Natural killer cell (primary cell): ENCODE results near the gene PAX4. TPM values are rescaled to one million over a fixed set of nuclear protein-coding genes. Genes with fewer than 3 reads are reported as not detected.
A peak's percentile ranks its signal among the peaks of the same experiment; 100 is the strongest.

Source experiments
- ATAC-seq, 3 donors: fragments of 150-1000 bp in 2 of 3; fragments of 200-7000 bp in 1 of 3; cut with Tn5 transposase; 1 replicate in 1 of 3; 2 replicates in 2 of 3; pipeline ENCODE4 v1.10.0; 2021; ENCODE audit warnings: mild to moderate bottlenecking in 2 of 3, moderate library complexity in 2 of 3
- DNase-seq, 2 donors: peaks; one replicate each; pipeline versions ENCODE4 v3.0.0 to v3.0.0-alpha.2; 2013 to 2021; ENCODE audit warnings: mixed read lengths in 1 of 2
- H3K27ac ChIP-seq: one replicate; pipeline ENCODE4 v1.5.1; 2013; ENCODE audit warnings: mild to moderate bottlenecking, low read length
- H3K27me3 ChIP-seq: one replicate; pipeline ENCODE4 v1.6.1; 2013; ENCODE audit warnings: low read length; ENCODE audit not compliant: control insufficient read depth, insufficient read depth
- H3K36me3 ChIP-seq: one replicate; pipeline ENCODE4 v1.6.1; 2013; ENCODE audit warnings: low read length; ENCODE audit not compliant: control insufficient read depth, insufficient read depth
- H3K4me1 ChIP-seq: one replicate; pipeline ENCODE4 v1.6.1; 2013; ENCODE audit warnings: low read length; ENCODE audit not compliant: control insufficient read depth, insufficient read depth
- H3K4me3 ChIP-seq: one replicate; pipeline ENCODE4 v1.5.1; 2013; ENCODE audit warnings: low read length
- H3K9me3 ChIP-seq: one replicate; pipeline ENCODE4 v1.6.1; 2013; ENCODE audit warnings: low read length; ENCODE audit not compliant: control insufficient read depth, insufficient read depth
- H3K27ac Mint-ChIP-seq, 2 donors: one replicate each; pipeline ENCODE4 v1.8.0; 2022; ENCODE audit warnings: mild to moderate bottlenecking in 2 of 2, mixed read lengths in 2 of 2, moderate library complexity in 1 of 2
- H3K27me3 Mint-ChIP-seq, 2 donors: one replicate each; pipeline ENCODE4 v1.8.0; 2022; ENCODE audit warnings: low read depth in 2 of 2, mixed read lengths in 2 of 2
- H3K36me3 Mint-ChIP-seq: one replicate; pipeline ENCODE4 v1.8.0; 2022; ENCODE audit warnings: mixed read lengths
- H3K4me1 Mint-ChIP-seq, 2 donors: one replicate each; pipeline ENCODE4 v1.8.0; 2022; ENCODE audit warnings: mixed read lengths in 2 of 2
- H3K4me3 Mint-ChIP-seq: one replicate; pipeline ENCODE4 v1.8.0; 2022; ENCODE audit warnings: mild to moderate bottlenecking, moderate library complexity, mixed read lengths
- H3K9me3 Mint-ChIP-seq, 2 donors: one replicate each; pipeline ENCODE4 v1.8.0; 2022; ENCODE audit warnings: mixed read lengths in 2 of 2
- WGBS: methylation state at CpG from one replicate; pipeline ENCODE4 v1.1.7; 2013; ENCODE audit warnings: missing lambda C conversion rate; ENCODE audit not compliant: insufficient coverage; 5-methylcytosine and 5-hydroxymethylcytosine counted together
- intact Hi-C: fragments of 100-400 bp; cut with micrococcal nuclease; formaldehyde crosslinking; loops from one replicate; pipeline ENCODE4 v1.14.2; 2022
- total RNA-seq, 4 donors: library from RNA; stranded (reverse); fragments of 120-200 nt in 1 of 4; gene quantifications; one replicate each; pipeline versions ENCODE4 v1.2.3 to v1.2.4, GENCODE V29; 2013 to 2022
- TF ChIP-seq, protein P1 (sequence below): fragments of 200-600 bp; IDR thresholded peaks from one replicate; pipeline ENCODE4 v1.8.0; 2022; ENCODE audit warnings: antibody characterized with exemption

PAX4 gene
- total RNA-seq, 3 donors from 2014 or later (not counting 1 experiment from before 2014, with no cell fraction given) = not detected

DNA sequence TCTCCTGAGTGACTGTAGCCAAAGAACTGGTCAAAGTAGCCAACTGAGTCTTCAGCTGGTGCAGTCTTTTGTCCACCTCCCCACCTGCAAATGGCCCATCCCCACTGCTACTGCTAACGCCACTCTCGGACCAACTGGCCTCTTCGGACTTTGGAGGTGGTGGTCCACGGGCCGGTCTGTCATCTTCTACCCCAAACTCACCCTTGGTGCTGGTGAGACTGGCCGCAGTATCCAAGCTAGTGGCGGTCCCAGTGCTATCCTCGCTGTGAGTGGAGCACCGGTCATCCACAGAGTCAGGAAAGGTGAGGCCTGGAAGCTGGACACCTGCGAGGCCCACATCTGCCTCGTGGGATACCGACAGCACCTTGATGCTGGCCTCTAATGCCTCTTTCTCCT is 33.3 kb downstream of the PAX4 start:
- TF ChIP-seq, protein P1, sequence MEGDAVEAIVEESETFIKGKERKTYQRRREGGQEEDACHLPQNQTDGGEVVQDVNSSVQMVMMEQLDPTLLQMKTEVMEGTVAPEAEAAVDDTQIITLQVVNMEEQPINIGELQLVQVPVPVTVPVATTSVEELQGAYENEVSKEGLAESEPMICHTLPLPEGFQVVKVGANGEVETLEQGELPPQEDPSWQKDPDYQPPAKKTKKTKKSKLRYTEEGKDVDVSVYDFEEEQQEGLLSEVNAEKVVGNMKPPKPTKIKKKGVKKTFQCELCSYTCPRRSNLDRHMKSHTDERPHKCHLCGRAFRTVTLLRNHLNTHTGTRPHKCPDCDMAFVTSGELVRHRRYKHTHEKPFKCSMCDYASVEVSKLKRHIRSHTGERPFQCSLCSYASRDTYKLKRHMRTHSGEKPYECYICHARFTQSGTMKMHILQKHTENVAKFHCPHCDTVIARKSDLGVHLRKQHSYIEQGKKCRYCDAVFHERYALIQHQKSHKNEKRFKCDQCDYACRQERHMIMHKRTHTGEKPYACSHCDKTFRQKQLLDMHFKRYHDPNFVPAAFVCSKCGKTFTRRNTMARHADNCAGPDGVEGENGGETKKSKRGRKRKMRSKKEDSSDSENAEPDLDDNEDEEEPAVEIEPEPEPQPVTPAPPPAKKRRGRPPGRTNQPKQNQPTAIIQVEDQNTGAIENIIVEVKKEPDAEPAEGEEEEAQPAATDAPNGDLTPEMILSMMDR = no peak
- intact Hi-C loops = loop anchor here (1.0 to 5.0 kb wide), 2 partner anchors 67 to 192 kb away; partner anchors contain the start of gene ZNF800
- Histone ChIP-seq H3K27ac (peak overlapping the region; percentile 89), H3K4me1 (peaks cover 47% of the 10 kb centered on the region), H3K36me3 (peaks cover 25% of the 10 kb centered on the region), H3K9me3 (no peaks in the 10 kb centered on the region), H3K4me3 (peak overlapping the region; percentile 95), H3K27me3 (no peaks in the 10 kb centered on the region)
- H3K9me3 Mint-ChIP-seq = no peaks in the 10 kb centered on the region
- ATAC-seq (no peak), DNase-seq (no peak)
- 38% methylated on average over 12 of the region's 12 CpGs for WGBS
- peak overlapping the region; percentile 95 for H3K4me3 Mint-ChIP-seq
- peak overlapping the region; percentile 86 to 94 for H3K27ac Mint-ChIP-seq
- H3K36me3 Mint-ChIP-seq = peaks cover 8% of the 10 kb centered on the region
- H3K4me1 Mint-ChIP-seq = peaks cover 70 to 75% of the 10 kb centered on the region in 2 donors
- no peaks in the 10 kb centered on the region for H3K27me3 Mint-ChIP-seq

DNA sequence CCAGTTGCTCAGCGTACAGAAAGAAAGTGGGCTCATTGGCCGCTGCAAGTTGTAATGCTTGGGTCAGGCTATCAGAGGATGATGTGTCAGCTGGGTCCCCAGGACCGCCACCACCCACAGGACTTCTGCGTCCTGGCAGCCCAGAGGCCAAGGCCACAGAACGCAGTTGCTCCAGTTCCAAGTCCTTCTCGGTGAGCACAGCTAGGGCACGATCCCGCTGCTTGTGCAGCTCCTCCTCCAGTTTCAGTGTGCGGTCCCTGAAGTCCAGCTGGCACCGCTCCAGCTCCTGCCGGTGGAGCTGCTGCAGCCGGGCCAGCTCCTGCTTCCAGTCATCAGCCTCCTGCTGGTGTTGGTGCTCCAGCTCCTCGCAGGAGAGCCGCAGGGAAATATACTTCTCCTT is 35.6 kb downstream of the PAX4 start:
- no peak overlapping the region for H3K4me3 ChIP-seq
- Mint-ChIP-seq H3K4me3 (no peak overlapping the region), H3K27me3 (no peaks in the 10 kb centered on the region), H3K36me3 (peaks cover 8% of the 10 kb centered on the region), H3K27ac (no peak overlapping the region), H3K9me3 (no peaks in the 10 kb centered on the region), H3K4me1 (peaks cover 63 to 70% of the 10 kb centered on the region in 2 donors)
- H3K27ac ChIP-seq = no peak overlapping the region
- ATAC-seq = no peak
- intact Hi-C loops = no loop called here
- H3K36me3 ChIP-seq = peaks cover 36% of the 10 kb centered on the region
- no peaks in the 10 kb centered on the region for H3K9me3 ChIP-seq
- peaks cover 29% of the 10 kb centered on the region for H3K4me1 ChIP-seq
- WGBS = 98% methylated on average over 14 of the region's 14 CpGs
- TF ChIP-seq, protein P1 = no peak
- no peak for DNase-seq
- H3K27me3 ChIP-seq = no peaks in the 10 kb centered on the region

DNA sequence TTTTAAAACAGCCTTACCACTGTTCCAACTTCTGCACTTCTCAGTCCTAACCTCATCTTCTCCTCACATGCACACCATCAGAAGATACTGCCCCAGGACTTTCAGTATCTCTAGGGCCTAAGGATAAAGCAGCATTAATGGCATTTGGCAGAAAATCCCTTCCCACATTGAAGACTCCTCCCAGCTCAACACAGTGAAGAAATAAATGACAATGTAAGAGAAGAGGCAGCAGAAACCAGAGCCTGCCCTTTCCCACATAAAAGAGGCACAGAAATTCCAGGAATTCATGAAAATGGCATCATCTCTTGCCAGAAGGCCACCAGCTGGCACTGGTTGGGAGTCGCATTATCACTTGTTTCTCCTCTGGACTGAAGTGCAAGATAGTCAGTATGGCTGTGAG is 36.2 kb downstream of the PAX4 start:
- Histone ChIP-seq H3K4me1 (peaks cover 29% of the 10 kb centered on the region), H3K9me3 (no peaks in the 10 kb centered on the region), H3K36me3 (peaks cover 36% of the 10 kb centered on the region), H3K27ac (no peak overlapping the region), H3K27me3 (no peaks in the 10 kb centered on the region), H3K4me3 (no peak overlapping the region)
- TF ChIP-seq, protein P1 = no peak
- Mint-ChIP-seq H3K27ac (no peak overlapping the region), H3K27me3 (no peaks in the 10 kb centered on the region), H3K4me1 (peaks cover 63 to 69% of the 10 kb centered on the region in 2 donors), H3K4me3 (no peak overlapping the region), H3K9me3 (no peaks in the 10 kb centered on the region), H3K36me3 (peaks cover 8% of the 10 kb centered on the region)
- ATAC-seq (no peak), DNase-seq (no peak)
- 100% methylated on average over 1 of the region's 1 CpG for WGBS
- intact Hi-C loops = no loop called here

DNA sequence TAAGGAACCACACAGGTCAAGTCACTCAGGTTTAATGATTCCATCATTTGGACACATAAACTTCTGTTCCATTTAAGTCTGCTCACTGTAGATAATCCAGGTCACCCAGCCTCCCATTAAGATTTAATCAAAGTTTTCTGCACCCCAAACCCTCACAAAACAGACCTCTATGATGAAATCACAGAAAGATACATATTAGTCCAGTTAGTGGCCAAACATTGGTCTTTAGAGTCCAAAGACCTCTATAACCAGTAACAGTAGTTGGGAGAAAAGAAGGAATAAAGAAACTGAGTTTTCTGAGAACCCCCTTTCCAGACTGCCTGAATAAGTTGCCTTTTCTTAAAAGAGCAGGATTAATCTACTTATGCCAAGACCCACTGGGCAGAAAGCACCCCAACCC is 37.3 kb downstream of the PAX4 start:
- Histone ChIP-seq H3K4me3 (no peak overlapping the region), H3K27ac (no peak overlapping the region), H3K4me1 (peaks cover 26% of the 10 kb centered on the region), H3K9me3 (no peaks in the 10 kb centered on the region), H3K36me3 (peaks cover 38% of the 10 kb centered on the region), H3K27me3 (no peaks in the 10 kb centered on the region)
- no peak for ATAC-seq
- Mint-ChIP-seq H3K4me3 (no peak overlapping the region), H3K36me3 (peaks cover 8% of the 10 kb centered on the region), H3K27ac (peak overlapping the region; percentile 25 to 46), H3K27me3 (no peaks in the 10 kb centered on the region), H3K4me1 (peaks cover 58 to 61% of the 10 kb centered on the region in 2 donors), H3K9me3 (no peaks in the 10 kb centered on the region)
- no peak for DNase-seq
- TF ChIP-seq, protein P1 = no peak
- intact Hi-C loops = no loop called here
